ENCODE results near the gene EMX1.

EMX1 gene

GRCh38 chr2:72940361-72940760, 23.0 kb downstream of the EMX1 start:
- no peak for FAIRE-seq
- no peak for DNase-seq (ENCODE audit: extremely low spot score, insufficient read length, low read depth)

GRCh38 chr2:72940786-72941185, 23.5 kb downstream of the EMX1 start:
- no peak for DNase-seq (ENCODE audit: extremely low spot score, insufficient read length, low read depth)
- FAIRE-seq: no peak

DNA sequence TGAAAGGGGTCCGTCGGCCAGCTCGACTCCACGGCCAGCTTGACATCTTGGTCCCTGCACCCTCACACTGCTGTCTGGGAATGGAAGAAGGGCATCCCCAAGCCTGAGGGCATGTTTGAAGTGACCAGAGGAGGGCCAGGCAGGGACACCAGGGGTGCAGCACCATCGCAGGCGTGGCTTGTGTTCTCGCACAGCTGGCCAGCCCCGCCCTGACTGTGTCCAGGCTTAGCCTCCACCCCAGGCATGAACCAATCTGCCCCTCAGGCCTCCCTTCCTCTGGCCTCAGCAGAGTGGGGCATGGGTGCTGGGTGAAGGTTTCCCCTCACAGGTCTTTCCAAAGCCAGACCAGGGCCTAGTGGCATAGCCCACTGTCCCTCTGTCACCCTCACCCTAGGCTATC, 25.0 kb downstream of the EMX1 start:
- FAIRE-seq: no peak
- no peak for DNase-seq (ENCODE audit: extremely low spot score, insufficient read length, low read depth)

GRCh38 chr2:72942881-72943418, 25.6 kb downstream of the EMX1 start:
- FAIRE-seq (no peak), DNase-seq (ENCODE audit: extremely low spot score, insufficient read length, low read depth) (no peak)

DNA sequence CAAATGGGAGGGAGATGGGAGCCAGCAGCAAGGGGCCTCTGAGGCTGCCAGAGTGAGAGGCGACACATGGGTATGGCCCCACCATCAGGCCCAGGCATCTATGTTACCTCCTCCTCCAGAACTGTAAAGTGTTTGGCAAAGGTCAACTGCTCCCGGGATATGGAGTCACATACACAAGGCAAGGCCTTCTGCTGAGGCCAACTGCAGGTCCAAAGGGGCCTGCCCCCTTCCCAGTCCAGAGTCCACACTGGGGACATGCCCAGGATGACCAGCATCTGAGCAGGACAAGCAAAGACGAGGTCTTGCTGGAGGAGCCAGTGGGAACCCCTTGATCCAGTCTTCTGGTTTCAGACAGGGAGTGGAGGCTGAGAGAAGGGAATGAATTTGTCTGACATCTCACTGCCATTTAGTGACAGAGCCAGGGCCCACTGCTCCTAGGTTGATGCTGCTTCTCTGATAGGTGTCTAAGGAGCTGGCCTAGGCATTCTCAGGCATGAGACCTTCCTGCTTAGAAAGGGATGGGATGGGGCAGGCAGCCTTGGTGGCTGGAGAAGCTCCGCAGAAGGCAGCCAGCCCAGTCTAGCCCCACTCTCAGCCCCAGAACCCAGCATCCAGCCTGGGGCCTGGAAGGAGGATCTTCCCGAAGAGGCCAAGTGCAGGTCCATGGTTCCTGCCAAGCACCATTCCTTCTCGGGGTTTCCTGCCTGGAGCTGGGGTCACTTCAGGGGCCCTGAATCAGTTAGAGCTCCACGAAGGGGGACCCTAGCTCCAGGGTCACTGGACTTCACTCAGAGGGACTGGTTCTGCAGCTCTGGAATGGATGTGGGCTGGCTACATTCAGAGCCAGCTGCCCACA, 26.4 kb downstream of the EMX1 start:
- DNase-seq (ENCODE audit: extremely low spot score, insufficient read length, low read depth): no peak
- FAIRE-seq: no peak

- FAIRE-seq: no peak
- no peak for DNase-seq (ENCODE audit: extremely low spot score, insufficient read length, low read depth)
Observed at GRCh38 chr2:72944804-72945449, 27.6 kb downstream of the EMX1 start.

DNA sequence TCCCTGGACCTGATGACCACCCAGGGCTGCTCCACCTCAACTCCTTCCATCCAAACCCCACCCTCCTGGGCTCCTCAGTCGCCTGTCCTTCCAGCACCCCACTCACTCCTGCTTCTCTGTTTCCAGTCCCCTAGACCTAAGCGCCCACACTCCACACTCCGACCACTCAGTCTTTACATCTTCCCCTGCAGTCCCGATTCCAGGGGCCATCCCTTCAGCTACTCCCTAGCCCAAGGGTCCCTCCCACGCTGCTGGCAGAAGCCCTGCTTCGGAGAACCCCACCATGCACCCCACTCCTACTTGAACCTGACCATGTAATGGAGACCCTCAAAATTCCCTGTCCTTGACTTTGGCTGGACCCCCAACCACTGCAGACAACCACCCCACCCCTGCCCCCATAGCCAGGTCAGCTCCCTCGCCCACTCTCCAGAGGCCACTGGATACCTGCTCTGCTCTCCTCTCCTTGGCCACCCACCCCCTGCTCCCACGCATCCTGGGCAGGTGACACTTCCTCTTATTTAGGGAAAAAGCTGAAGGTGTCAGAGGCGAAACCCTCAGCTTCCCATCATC, 28.2 kb downstream of the EMX1 start:
- DNase-seq (ENCODE audit: extremely low spot score, insufficient read length, low read depth) (no peak), FAIRE-seq (no peak)

- DNase-seq (ENCODE audit: extremely low spot score, insufficient read length, low read depth) (no peak), FAIRE-seq (no peak)
Observed at GRCh38 chr2:72946466-72946865, 29.1 kb downstream of the EMX1 start.

- FAIRE-seq (no peak), DNase-seq (ENCODE audit: extremely low spot score, insufficient read length, low read depth) (no peak)
Observed at GRCh38 chr2:72947952-72948830, 30.9 kb downstream of the EMX1 start.

DNA sequence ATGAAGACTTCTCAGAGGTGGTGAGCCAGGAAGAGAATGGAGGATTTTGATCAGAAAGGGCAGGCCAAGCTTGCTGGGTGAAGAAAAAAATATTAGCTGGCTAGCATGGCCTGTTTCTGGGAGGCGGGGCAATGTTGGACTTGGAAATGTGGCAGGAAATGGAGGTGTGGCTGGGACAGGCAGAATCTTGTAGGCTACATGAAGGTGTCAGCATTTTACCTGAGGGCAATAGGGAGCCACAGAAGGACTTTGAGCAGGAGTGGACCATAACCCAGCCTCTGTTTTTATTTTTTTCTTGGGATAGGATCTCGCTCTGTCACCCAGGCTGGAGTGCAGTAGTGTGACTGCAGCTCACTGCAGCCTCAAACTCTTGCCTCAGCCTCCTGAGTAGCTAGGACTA, 31.7 kb downstream of the EMX1 start:
- DNase-seq (ENCODE audit: extremely low spot score, insufficient read length, low read depth) (no peak), FAIRE-seq (no peak)

GRCh38 chr2:72949642-72950041, 32.3 kb downstream of the EMX1 start:
- FAIRE-seq (no peak), DNase-seq (ENCODE audit: extremely low spot score, insufficient read length, low read depth) (no peak)

DNA sequence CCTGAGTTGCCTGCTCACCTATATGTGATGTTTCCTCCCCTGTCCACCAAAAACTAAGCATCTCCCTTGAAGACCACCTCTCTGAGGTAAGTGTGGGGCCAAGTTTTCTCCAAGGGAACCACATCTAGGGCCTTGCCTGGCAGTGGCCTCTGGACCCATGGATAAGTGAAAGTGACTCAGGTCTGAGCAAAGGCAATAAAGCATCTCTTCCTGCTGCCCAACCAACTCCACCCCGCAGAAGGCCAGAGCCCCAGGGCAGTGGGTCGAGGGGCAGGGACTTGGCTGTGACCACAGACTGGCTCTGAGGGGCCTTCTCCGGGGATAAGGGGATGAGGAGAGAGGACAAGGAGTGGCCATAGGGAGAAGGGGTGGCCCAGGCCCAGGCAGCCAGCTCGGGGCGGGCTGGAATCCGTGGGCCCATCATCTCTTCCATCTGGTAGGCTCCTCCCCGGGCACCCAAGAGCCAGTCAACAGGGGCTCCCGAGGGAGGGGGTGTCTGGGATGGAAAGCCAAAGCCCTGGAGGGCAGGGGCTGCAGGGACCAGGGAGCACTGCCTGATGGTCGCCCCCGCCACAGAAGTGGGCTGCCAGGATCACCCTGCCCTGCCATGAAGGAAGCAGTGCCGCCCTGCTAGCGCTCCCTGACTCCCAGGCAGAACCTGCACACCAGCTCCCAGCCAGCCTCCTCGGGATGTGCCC, 33.4 kb downstream of the EMX1 start:
- no peak for FAIRE-seq
- DNase-seq (ENCODE audit: extremely low spot score, insufficient read length, low read depth): no peak

DNA sequence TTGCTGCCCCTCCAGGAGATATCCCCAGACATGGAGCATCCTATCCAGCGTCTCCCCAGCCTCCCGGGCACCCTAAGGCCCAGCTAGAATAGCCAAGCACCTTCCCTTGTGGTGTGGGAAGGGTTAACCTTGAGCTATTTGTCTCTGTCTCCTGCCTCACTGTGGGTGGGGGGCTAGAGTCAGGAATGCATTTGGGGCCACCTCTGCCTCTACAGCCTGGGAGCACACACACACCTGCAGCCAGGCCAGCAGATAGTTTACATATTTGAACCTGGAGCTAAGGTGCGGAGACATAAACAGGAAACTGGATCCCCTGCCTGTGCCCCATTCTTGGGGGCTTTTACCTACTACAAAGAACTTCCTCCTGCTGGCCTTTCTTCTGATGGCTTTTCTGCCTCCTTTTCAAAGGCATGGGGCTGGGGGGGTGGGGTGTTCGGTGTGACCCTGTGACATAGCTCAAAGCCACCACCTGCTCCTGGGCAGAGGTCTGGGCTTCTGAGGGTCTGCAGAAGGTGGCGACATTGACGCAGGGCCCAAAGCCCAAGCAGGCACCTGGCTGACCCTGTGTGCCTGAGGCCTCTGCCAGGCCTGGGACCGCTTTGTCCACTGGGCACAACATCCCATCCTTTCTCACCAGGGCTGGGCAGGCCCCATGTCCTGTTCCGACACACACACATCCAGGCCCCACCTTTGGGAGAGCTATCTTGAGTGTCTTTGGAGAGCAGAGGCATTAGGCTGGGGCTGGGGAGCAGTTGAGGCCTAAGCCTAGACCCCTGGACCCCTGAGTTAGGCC, 34.2 kb downstream of the EMX1 start:
- no peak for FAIRE-seq
- DNase-seq (ENCODE audit: extremely low spot score, insufficient read length, low read depth): no peak

DNA sequence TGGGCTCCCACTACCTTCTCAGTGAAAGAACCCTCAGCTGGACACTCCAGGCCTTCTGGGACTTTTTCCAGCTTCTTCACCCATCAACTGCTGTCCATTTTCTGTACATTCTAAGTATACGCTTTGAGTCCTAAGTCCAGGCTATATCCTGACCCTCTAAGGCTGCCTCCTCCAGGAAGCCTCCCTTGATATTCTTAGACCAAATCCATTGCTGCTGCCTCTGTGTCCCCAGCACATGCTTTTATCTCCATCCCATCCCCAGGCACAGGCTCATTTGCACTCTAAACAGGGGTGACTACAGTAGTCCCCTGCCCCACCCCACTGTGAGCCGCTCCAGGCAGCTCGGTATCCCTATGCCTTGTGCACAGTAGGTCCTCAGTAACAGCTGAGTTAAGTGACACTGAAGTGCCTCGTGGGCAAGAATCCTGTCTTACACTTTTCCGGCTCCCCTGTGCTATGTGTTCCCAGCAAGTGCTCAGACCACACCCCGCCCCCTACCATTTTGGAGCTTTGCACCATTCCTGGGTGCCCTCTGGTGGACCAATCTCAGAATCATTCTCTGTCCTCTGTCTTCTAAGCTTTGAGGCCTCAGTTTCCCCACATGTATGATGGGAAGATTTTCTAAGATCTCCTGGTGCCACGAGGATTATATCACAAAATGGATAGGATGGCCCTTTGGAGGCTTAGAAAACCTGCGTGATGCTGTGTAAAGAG, 34.9 kb downstream of the EMX1 start:
- DNase-seq (ENCODE audit: extremely low spot score, insufficient read length, low read depth) (no peak), FAIRE-seq (no peak)

DNA sequence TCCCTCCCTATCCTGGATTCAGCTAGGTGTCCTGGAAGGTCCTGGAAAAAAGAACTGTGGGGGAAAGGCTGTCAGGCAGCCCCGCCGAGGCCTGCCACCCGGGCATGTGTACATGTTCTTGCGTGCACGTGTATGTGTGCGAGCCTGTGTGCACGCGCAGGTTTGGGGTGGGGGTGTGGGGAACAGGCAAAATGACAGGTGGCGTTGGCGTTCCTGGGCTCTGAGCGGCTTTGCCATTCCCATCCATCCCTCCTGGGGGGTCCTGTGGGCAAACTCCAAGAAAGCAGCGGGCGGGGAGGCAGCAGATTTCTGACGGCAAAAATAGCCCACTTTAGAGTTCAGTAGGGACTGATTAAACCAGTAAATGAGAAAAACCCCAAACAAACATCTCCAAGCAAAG, 35.6 kb downstream of the EMX1 start:
- DNase-seq (ENCODE audit: extremely low spot score, insufficient read length, low read depth) (no peak), FAIRE-seq (no peak)

GRCh38 chr2:72953528-72953927, 36.2 kb downstream of the EMX1 start:
- DNase-seq (ENCODE audit: extremely low spot score, insufficient read length, low read depth): no peak
- FAIRE-seq: no peak

- FAIRE-seq: no peak
- no peak for DNase-seq (ENCODE audit: extremely low spot score, insufficient read length, low read depth)
Observed at GRCh38 chr2:72953976-72954375, 36.7 kb downstream of the EMX1 start.

Measured in GM18507 (cell line).